T-cell (primary cell): ENCODE measurements around the gene C2CD4A. TPM values are rescaled to one million over a fixed set of nuclear protein-coding genes. Genes with fewer than 3 reads are reported as not detected.

ENCODE experiments used
- ATAC-seq, 4 experiments: fragments of 200-7000 bp in 3 of 4; fragments of 150-1000 bp in 1 of 4; cut with Tn5 transposase; replicated peaks in 1 of 4; 1 replicate in 3 of 4; 2 replicates in 1 of 4; pipeline ENCODE4 v1.10.0; 2021; ENCODE audit warnings: moderate library complexity in 3 of 4, mild to moderate bottlenecking in 2 of 4, moderate number of reproducible peaks in 1 of 4
- CTCF ChIA-PET, 2 donors: fragments of 300-600 bp; sonication (Branson Sonifier 250); formaldehyde crosslinking; loops; one replicate each; lab custom pipeline; 2022; ENCODE audit warnings: antibody characterized with exemption in 2 of 2; lab: Charles Lee
- POLR2A ChIA-PET, 2 donors: fragments of 300-600 bp; sonication (Branson Sonifier 250); formaldehyde crosslinking; loops; one replicate each; lab custom pipeline; 2022; ENCODE audit warnings: antibody characterized with exemption in 2 of 2; lab: Charles Lee
- DNase-seq, 35 experiments: peaks; one replicate each; pipeline versions ENCODE4 v3.0.0 to v3.0.0-alpha.2; 2013 to 2023
- H3K27ac ChIP-seq: one replicate; pipeline ENCODE4 v1.5.1; 2013; ENCODE audit warnings: low read length
- H3K27me3 ChIP-seq, 2 experiments: replicated peaks in 1 of 2; 1 replicate in 1 of 2; 2 replicates in 1 of 2; pipeline versions ENCODE4 v1.6.1 to v1.7.0; 2013; ENCODE audit warnings: low read length in 1 of 2, mixed read lengths in 1 of 2; ENCODE audit not compliant: control insufficient read depth in 2 of 2, insufficient read depth in 2 of 2; ENCODE audit errors: extremely low read depth in 1 of 2
- H3K36me3 ChIP-seq, 2 donors: 1 replicate in 1 of 2; 2 replicates in 1 of 2; pipeline versions ENCODE4 v1.6.1 to v1.7.0; 2013; ENCODE audit warnings: low read length in 1 of 2; ENCODE audit not compliant: control insufficient read depth in 2 of 2, insufficient read depth in 1 of 2; ENCODE audit errors: extremely low read depth in 1 of 2
- H3K4me1 ChIP-seq, 2 experiments: 1 replicate in 1 of 2; 2 replicates in 1 of 2; pipeline versions ENCODE4 v1.6.1 to v1.7.0; 2013; ENCODE audit warnings: low read length in 2 of 2, mixed read lengths in 1 of 2; ENCODE audit not compliant: insufficient read depth in 2 of 2, control insufficient read depth in 1 of 2; ENCODE audit errors: extremely low read depth in 1 of 2
- H3K4me3 ChIP-seq, 2 donors: 1 replicate in 1 of 2; 2 replicates in 1 of 2; pipeline versions ENCODE4 v1.5.1 to v1.7.0; 2013; ENCODE audit warnings: mild to moderate bottlenecking in 2 of 2, low read length in 1 of 2, moderate library complexity in 1 of 2; ENCODE audit not compliant: control insufficient read depth in 1 of 2; ENCODE audit errors: extremely low read depth in 1 of 2
- H3K9me3 ChIP-seq: 2 replicates; pipeline ENCODE4 v1.7.0; 2013
- H3K27ac Mint-ChIP-seq, 2 donors: one replicate each; pipeline ENCODE4 v1.8.0; 2020 to 2021; ENCODE audit warnings: mild to moderate bottlenecking in 2 of 2, mixed read lengths in 2 of 2
- H3K27me3 Mint-ChIP-seq, 2 donors: one replicate each; pipeline ENCODE4 v1.8.0; 2021 to 2022; ENCODE audit warnings: mixed read lengths in 2 of 2
- H3K36me3 Mint-ChIP-seq: one replicate; pipeline ENCODE4 v1.8.0; 2021; ENCODE audit warnings: mixed read lengths
- H3K4me1 Mint-ChIP-seq, 3 donors: one replicate each; pipeline ENCODE4 v1.8.0; 2020 to 2022; ENCODE audit warnings: mixed read lengths in 3 of 3, mild to moderate bottlenecking in 1 of 3
- H3K4me3 Mint-ChIP-seq, 3 donors: one replicate each; pipeline ENCODE4 v1.8.0; 2020 to 2022; ENCODE audit warnings: mild to moderate bottlenecking in 3 of 3, mixed read lengths in 3 of 3, moderate library complexity in 3 of 3
- H3K9me3 Mint-ChIP-seq, 3 donors: one replicate each; pipeline ENCODE4 v1.8.0; 2020 to 2022; ENCODE audit warnings: mixed read lengths in 3 of 3
- WGBS: methylation state at CpG from one replicate; pipeline ENCODE4 v1.1.5; 2013; ENCODE audit warnings: missing lambda C conversion rate; ENCODE audit not compliant: insufficient coverage; 5-methylcytosine and 5-hydroxymethylcytosine counted together
- total RNA-seq, 35 experiments: library from RNA in 6 of 35; stranded (reverse) in 6 of 35; fragments of 120-200 nt in 1 of 35; gene quantifications; one replicate each; pipeline versions ENCODE4 v1.2.1 to v1.2.4 and lab custom pipeline; 2013 to 2026

Gene C2CD4A
- total RNA-seq, 5 donors from 2014 or later (not counting 1 experiment from before 2014, with no cell fraction given): not detected

DNA sequence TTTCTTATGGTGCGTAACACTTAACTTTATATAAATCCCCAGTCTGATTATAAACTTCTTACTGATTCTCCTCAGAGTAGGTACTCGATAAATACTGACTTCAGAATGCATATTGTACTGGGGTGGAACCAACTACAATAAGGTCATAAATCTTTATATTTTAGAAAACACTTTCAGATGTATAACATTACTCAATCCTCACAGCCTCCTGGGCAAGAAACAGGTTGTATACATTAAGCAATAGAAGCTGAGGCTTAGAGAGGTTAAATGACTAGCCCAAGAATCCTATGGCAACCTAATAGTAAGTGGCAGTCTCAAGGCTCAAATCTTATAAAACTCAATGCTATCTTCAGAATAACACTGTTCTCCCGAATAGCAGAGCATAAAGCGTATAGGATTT lies 15.6 kb upstream of the C2CD4A start:
- ATAC-seq: no peak
- Mint-ChIP-seq H3K9me3 (no peaks in the 10 kb centered on the region), H3K27me3 (no peaks in the 10 kb centered on the region), H3K27ac (no peak overlapping the region), H3K36me3 (peaks cover 9% of the 10 kb centered on the region), H3K4me1 (peaks cover 63 to 73% (median 63%) of the 10 kb centered on the region in 3 donors), H3K4me3 (no peak overlapping the region)
- no peaks in the 10 kb centered on the region for H3K9me3 ChIP-seq
- peaks cover 4 to 5% of the 10 kb centered on the region in 2 experiments for H3K4me1 ChIP-seq
- H3K36me3 ChIP-seq: no peaks in the 10 kb centered on the region
- ChIA-PET CTCF (no interaction called here), POLR2A (interaction anchor here in 1 of 2 donors (0.7 kb wide), 1 partner anchor 72 kb away, joined by 3 read pairs; no protein-coding TSS in a partner anchor)
- H3K27ac ChIP-seq: no peak overlapping the region
- no peak overlapping the region for H3K4me3 ChIP-seq
- DNase-seq: no peak
- WGBS: no CpG with 5 or more reads among the region's 4 CpGs
- H3K27me3 ChIP-seq: no peaks in the 10 kb centered on the region

DNA sequence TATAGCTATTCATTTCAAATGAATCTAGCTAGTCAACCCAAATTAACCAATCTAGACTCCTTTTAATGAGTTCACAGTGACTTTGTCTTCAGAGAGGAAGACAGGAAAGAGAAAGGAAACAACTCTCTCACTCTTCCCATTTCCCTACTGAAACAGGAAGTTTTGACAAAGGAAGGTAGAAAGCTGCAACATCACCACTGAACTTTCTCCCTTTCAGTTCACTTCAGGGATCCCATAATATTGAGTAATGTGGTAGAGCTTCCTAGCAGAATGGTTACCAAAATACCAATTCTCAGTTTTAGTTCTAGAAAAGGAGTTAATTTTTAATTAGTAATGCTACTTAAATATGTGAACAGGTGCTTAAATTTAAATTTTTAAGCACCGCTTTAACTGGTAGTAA lies 14.1 kb upstream of the C2CD4A start:
- no CpG with 5 or more reads among the region's 1 CpG for WGBS
- Histone ChIP-seq H3K36me3 (no peaks in the 10 kb centered on the region), H3K9me3 (no peaks in the 10 kb centered on the region), H3K27me3 (no peaks in the 10 kb centered on the region), H3K4me3 (no peak overlapping the region), H3K27ac (no peak overlapping the region), H3K4me1 (peaks cover 2% of the 10 kb centered on the region in 2 experiments)
- ATAC-seq (no peak), DNase-seq (no peak)
- H3K36me3 Mint-ChIP-seq: peaks cover 12% of the 10 kb centered on the region
- H3K4me3 Mint-ChIP-seq: no peak overlapping the region
- ChIA-PET CTCF (interaction anchor here (0.6 to 1.3 kb wide), 6 partner anchors 8 to 202 kb away, joined by 3 to 4 read pairs (median 4); partner anchors contain the start of gene VPS13C (in 1 of the 2)), POLR2A (interaction anchor here (0.6 kb wide), 2 partner anchors 27 to 341 kb away, joined by 3 to 5 read pairs; no protein-coding TSS in a partner anchor)
- H3K27ac Mint-ChIP-seq: no peak overlapping the region
- no peaks in the 10 kb centered on the region for H3K27me3 Mint-ChIP-seq
- peaks cover 63 to 75% (median 65%) of the 10 kb centered on the region in 3 donors for H3K4me1 Mint-ChIP-seq
- H3K9me3 Mint-ChIP-seq: no peaks in the 10 kb centered on the region

DNA sequence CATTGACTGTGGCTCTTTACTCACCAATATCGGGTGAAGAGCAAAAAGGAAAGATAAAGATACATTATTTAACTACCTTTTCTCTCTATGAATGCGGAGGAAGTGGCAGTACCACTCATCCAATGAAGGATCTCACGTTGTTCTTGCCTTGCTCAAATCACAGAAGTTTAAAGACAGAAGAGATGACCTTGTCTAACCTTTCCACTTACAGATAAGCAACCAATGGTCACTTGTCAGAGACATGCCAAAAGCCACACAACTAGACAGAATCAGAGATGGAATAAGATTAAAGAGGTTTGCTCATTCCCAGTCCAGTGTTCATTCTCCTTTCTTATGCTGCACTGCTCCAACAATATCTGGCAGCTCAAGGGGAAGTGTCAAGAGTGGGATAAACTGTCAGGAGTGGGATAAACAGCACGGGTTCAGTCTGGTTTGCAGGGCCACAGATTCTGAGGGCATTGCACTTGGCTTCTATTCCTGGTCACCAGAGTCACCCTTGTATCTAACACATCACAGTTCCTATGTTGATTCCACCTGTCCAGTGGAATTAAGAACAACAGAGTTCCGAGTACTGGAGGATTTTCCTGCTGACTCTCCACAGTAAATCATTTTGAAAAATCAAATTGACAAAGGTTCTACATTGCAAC lies 13.2 kb upstream of the C2CD4A start:
- Histone ChIP-seq H3K27ac (no peak overlapping the region), H3K36me3 (no peaks in the 10 kb centered on the region), H3K4me1 (peaks cover 4% of the 10 kb centered on the region in 2 experiments), H3K4me3 (no peak overlapping the region), H3K27me3 (no peaks in the 10 kb centered on the region), H3K9me3 (no peaks in the 10 kb centered on the region)
- DNase-seq (no peak), ATAC-seq (no peak)
- Mint-ChIP-seq H3K4me1 (peaks cover 67 to 78% (median 70%) of the 10 kb centered on the region in 3 donors), H3K36me3 (peaks cover 12% of the 10 kb centered on the region), H3K4me3 (no peak overlapping the region), H3K9me3 (no peaks in the 10 kb centered on the region), H3K27me3 (no peaks in the 10 kb centered on the region), H3K27ac (peak overlapping the region; percentile 9 to 28)
- POLR2A ChIA-PET: no interaction called here
- 70% methylated on average over 2 of the region's 5 CpGs for WGBS
- CTCF ChIA-PET: interaction anchor here in 1 of 2 donors (1.2 to 1.3 kb wide), 2 partner anchors 11 to 13 kb away, joined by 3 to 4 read pairs; partner anchors contain the start of gene C2CD4A

DNA sequence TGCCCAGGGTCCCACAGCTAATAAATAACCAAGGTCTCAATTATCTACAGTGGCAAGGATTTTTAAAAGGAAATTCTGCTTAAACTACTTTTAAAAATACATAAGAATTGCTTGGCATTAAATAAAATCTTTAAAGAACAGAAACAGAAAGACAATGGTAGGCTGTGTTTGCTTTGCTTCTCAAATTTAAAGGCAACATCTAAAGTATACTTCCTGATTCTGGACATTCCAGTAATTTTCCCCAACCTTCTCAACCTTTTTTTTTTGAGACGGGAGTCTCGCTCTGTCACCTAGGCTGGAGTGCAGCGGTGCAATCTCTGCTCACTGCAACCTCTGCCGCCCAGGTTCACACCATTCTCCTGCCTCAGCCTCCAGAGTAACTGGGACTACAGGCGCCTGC lies 11.8 kb upstream of the C2CD4A start:
- Histone ChIP-seq H3K9me3 (no peaks in the 10 kb centered on the region), H3K27ac (no peak overlapping the region), H3K36me3 (no peaks in the 10 kb centered on the region), H3K4me1 (peaks cover 6 to 11% of the 10 kb centered on the region in 2 experiments), H3K4me3 (no peak overlapping the region), H3K27me3 (no peaks in the 10 kb centered on the region)
- CTCF ChIA-PET: no interaction called here
- H3K9me3 Mint-ChIP-seq: no peaks in the 10 kb centered on the region
- 100% methylated on average over 2 of the region's 5 CpGs for WGBS
- peaks cover 5% of the 10 kb centered on the region for H3K36me3 Mint-ChIP-seq
- POLR2A ChIA-PET: no interaction called here
- H3K27ac Mint-ChIP-seq: no peak overlapping the region
- ATAC-seq: no peak
- H3K27me3 Mint-ChIP-seq: no peaks in the 10 kb centered on the region
- H3K4me3 Mint-ChIP-seq: no peak overlapping the region
- DNase-seq: no peak
- H3K4me1 Mint-ChIP-seq: peaks cover 74 to 83% (median 76%) of the 10 kb centered on the region in 3 donors

DNA sequence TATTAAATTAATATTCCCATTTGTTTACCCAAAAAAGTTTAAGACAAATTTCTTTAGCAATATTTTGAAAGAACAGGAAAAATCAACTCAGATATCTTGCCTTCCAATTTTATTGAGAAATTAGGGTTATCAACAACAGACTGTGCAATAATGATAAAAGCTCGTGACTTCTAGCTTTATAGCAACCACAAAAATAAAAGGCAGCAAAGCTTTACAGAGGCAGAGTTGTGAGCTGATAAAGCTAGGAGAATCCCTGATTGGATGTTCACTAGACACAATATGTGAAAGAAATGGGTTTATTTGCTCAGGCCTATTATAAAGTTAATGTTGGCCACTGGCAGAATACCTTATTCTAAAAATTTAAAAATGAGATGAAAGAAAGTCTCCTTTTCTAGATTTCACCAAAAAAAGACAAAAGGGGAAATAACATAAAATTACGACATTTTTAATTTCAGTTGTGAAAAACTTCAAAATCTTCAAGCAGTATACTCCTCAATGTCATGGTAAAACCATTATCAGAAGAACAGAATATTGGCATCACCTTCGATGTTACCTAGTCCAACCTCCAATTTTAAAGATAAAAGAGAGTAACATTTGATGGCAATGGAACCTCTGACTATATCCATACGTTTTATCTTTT lies 9.3 kb upstream of the C2CD4A start:
- H3K4me3 Mint-ChIP-seq: no peak overlapping the region
- H3K9me3 Mint-ChIP-seq: no peaks in the 10 kb centered on the region
- ATAC-seq: no peak
- Histone ChIP-seq H3K9me3 (no peaks in the 10 kb centered on the region), H3K36me3 (no peaks in the 10 kb centered on the region), H3K4me3 (no peak overlapping the region), H3K27me3 (no peaks in the 10 kb centered on the region), H3K27ac (no peak overlapping the region), H3K4me1 (peaks cover 4 to 18% of the 10 kb centered on the region in 2 experiments)
- H3K4me1 Mint-ChIP-seq: peaks cover 74 to 80% (median 78%) of the 10 kb centered on the region in 3 donors
- DNase-seq: no peak
- WGBS: no CpG with 5 or more reads among the region's 4 CpGs
- CTCF ChIA-PET: no interaction called here
- no peak overlapping the region for H3K27ac Mint-ChIP-seq
- POLR2A ChIA-PET: no interaction called here
- peaks cover 2% of the 10 kb centered on the region for H3K36me3 Mint-ChIP-seq
- H3K27me3 Mint-ChIP-seq: no peaks in the 10 kb centered on the region

DNA sequence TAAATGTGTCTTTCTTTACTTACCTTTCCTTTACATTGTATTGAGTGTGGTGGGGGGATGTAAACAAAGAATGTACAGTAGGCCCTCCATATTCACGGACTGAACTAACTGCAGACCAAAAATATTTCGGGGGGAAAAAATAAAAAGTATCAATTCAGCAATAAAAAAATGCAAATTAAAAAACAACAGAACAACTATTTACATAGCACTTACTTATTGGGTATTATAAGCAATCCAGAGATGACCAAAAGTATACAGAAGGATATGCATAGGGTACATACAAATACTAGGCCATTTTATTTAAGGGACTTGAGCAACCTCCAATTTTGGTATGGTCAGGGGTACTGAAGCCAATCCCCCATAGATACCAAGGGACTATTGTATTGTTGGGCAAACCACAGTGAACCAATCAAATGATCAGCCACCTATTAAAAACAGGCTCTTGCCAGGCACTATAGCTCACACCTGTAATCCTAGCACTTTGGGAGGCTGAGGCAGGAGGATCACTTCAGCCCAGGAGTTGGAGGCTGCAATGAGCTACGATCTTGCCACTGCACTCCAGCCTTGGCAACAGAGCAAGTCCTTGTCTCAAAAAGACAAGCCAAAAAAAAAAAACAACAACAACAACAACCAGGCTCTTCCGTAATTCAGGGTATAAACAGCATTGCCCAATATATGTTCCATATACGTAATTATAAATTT lies 8.3 kb upstream of the C2CD4A start:
- CTCF ChIA-PET: interaction anchor here (1.0 to 1.4 kb wide), 2 partner anchors 26 to 77 kb away, joined by 3 read pairs; no protein-coding TSS in a partner anchor
- peaks cover 67 to 71% (median 70%) of the 10 kb centered on the region in 3 donors for H3K4me1 Mint-ChIP-seq
- H3K4me3 Mint-ChIP-seq: peak overlapping the region; percentile 64 to 99 (median 91)
- Histone ChIP-seq H3K27ac (no peak overlapping the region), H3K36me3 (no peaks in the 10 kb centered on the region), H3K9me3 (no peaks in the 10 kb centered on the region), H3K27me3 (no peaks in the 10 kb centered on the region), H3K4me1 (peaks cover 4 to 18% of the 10 kb centered on the region in 2 experiments), H3K4me3 (no peak overlapping the region)
- no peak for DNase-seq
- POLR2A ChIA-PET: interaction anchor here in 1 of 2 donors (0.7 kb wide), 1 partner anchor 32 kb away, joined by 7 read pairs; no protein-coding TSS in a partner anchor
- no peaks in the 10 kb centered on the region for H3K9me3 Mint-ChIP-seq
- no peaks in the 10 kb centered on the region for H3K27me3 Mint-ChIP-seq
- no CpG with 5 or more reads among the region's 5 CpGs for WGBS
- H3K27ac Mint-ChIP-seq: peak overlapping the region; percentile 39 to 61
- H3K36me3 Mint-ChIP-seq: peaks cover 2% of the 10 kb centered on the region
- no peak for ATAC-seq
